ENCODE measurements around the gene NEUROD2. TPM values are rescaled to one million over a fixed set of nuclear protein-coding genes. Genes with fewer than 3 reads are reported as not detected.

NEUROD2 gene
- total and polyA plus RNA-seq, 2 of the 13 experiments (the other 11 are each of a cell fraction or from before 2014, with no cell fraction given): not detected

GRCh38 chr17:39629898-39630297 lies 22.2 kb upstream of the NEUROD2 start (continued):
- no peak for TF ChIP-seq THRA (CRISPR knock-in tag; IDR thresholded peaks at IDR 0.05; ENCODE audit: borderline replicate concordance)
- TF ChIP-seq ZNF337 (CRISPR knock-in tag; IDR thresholded peaks at IDR 0.05; ENCODE audit: borderline replicate concordance, low read depth): no peak
- TF ChIP-seq KDM6A (CRISPR knock-in tag; IDR thresholded peaks at IDR 0.05; ENCODE audit: low read depth): no peak

- TF ChIP-seq ZNF30 (CRISPR knock-in tag; IDR thresholded peaks at IDR 0.05) (no peak), FOXO1 (CRISPR knock-in tag; IDR thresholded peaks at IDR 0.05) (no peak), HDAC1 (CRISPR knock-in tag; IDR thresholded peaks at IDR 0.05) (peak; percentile 18; the same call in 1 of the 2 replicates), TGIF2 (CRISPR knock-in tag; IDR thresholded peaks at IDR 0.05) (no peak), ESRRA (CRISPR knock-in tag; IDR thresholded peaks at IDR 0.05; ENCODE audit: low read depth) (no peak)
- TF ChIP-seq, protein P1, sequence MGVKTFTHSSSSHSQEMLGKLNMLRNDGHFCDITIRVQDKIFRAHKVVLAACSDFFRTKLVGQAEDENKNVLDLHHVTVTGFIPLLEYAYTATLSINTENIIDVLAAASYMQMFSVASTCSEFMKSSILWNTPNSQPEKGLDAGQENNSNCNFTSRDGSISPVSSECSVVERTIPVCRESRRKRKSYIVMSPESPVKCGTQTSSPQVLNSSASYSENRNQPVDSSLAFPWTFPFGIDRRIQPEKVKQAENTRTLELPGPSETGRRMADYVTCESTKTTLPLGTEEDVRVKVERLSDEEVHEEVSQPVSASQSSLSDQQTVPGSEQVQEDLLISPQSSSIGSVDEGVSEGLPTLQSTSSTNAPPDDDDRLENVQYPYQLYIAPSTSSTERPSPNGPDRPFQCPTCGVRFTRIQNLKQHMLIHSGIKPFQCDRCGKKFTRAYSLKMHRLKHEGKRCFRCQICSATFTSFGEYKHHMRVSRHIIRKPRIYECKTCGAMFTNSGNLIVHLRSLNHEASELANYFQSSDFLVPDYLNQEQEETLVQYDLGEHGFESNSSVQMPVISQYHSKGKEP (CRISPR knock-in tag; IDR thresholded peaks at IDR 0.05): no peak
- TF ChIP-seq, protein P2, sequence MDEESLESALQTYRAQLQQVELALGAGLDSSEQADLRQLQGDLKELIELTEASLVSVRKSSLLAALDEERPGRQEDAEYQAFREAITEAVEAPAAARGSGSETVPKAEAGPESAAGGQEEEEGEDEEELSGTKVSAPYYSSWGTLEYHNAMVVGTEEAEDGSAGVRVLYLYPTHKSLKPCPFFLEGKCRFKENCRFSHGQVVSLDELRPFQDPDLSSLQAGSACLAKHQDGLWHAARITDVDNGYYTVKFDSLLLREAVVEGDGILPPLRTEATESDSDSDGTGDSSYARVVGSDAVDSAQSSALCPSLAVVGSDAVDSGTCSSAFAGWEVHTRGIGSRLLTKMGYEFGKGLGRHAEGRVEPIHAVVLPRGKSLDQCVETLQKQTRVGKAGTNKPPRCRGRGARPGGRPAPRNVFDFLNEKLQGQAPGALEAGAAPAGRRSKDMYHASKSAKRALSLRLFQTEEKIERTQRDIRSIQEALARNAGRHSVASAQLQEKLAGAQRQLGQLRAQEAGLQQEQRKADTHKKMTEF (CRISPR knock-in tag; IDR thresholded peaks at IDR 0.05): 0 out of 2 replicates have a peak, but pooled peaks have one; percentile 7
- no peak for ATAC-seq
Observed at GRCh38 chr17:39629494-39629880, 21.8 kb upstream of the NEUROD2 start.

More at GRCh38 chr17:39629494-39629880, 21.8 kb upstream of the NEUROD2 start:
- FAIRE-seq: no peak
- Histone ChIP-seq H3K79me2 (ENCODE audit: insufficient read depth, low read length) (no peaks in the 10 kb centered on the region), H3K27ac (ENCODE audit: extremely low read length, insufficient read depth, low read length) (no peak overlapping the region), H2AFZ (ENCODE audit: low read length) (no peak overlapping the region), H3K9ac (ENCODE audit: insufficient read depth, low read depth, low read length) (no peak overlapping the region), H3K36me3 (replicated peaks in 1 of 2; ENCODE audit: control insufficient read depth in 1 of 2, insufficient read depth in 2 of 2, low read length in 2 of 2) (no peaks in the 10 kb centered on the region), H3K4me1 (ENCODE audit: insufficient read depth, low read length) (peaks cover 86% of the 10 kb centered on the region), H3K4me2 (ENCODE audit: low read depth, low read length) (peak overlapping the region; percentile 36; the same call in 1 of the 2 replicates), H4K20me1 (ENCODE audit: insufficient read depth, low read length) (no peaks in the 10 kb centered on the region), H3K4me3 (replicated peaks in 1 of 3; ENCODE audit: insufficient read depth in 1 of 3, low read depth in 2 of 3, low read length in 3 of 3) (no peak overlapping the region; a peak in 1 of 6 replicates), H3K27me3 (ENCODE audit: control insufficient read depth in 1 of 2, insufficient read depth in 2 of 2, low read length in 2 of 2) (peaks cover 20 to 82% of the 10 kb centered on the region in 2 experiments; a peak in 4 of 5 replicates), H3K9me3 (ENCODE audit: low read length) (no peaks in the 10 kb centered on the region)
- POLR2A ChIA-PET: interaction anchor here (1.1 to 3.3 kb wide), 3 partner anchors 66 to 110 kb away, joined by 4 to 11 read pairs (median 10); partner anchors contain the start of gene MIEN1
- BruUV-seq (replicated peaks): no TSS peak
- 15% methylated on average over 3 of the region's 3 CpGs for WGBS (ENCODE audit: low lambda C conversion rate)
- CTCF ChIA-PET (ENCODE audit: low intra/inter-chr PET ratio, low total read pairs): interaction anchor here (1.6 kb wide), 1 partner anchor 8 kb away, joined by 6 read pairs; no protein-coding TSS in a partner anchor
- intact Hi-C loops (cut with micrococcal nuclease; ENCODE audit: unreplicated experiment): no loop called here
- in situ Hi-C loops (cut with HindIII; ENCODE audit: extremely low pct_ligation_motif_present, low pct_unique_long_range_greater_than_20kb): no loop called here
- no peak for DNase-seq (ENCODE audit: low spot score)

All from HepG2 (cell line).